ENCODE results near the gene JAKMIP2.
"Not testable (repeated sequence)": the region's sequence is repeated elsewhere in the genome, so short reads cannot be mapped to it uniquely, and the experiment has no call there.

The JAKMIP2 gene

GRCh38 chr5:147645197-147645596 lies 137.3 kb downstream of the JAKMIP2 start:
- no peak overlapping the region for H3K4me3 ChIP-seq (ENCODE audit: low read length)
- no peak for TF ChIP-seq ZNF274 (IDR thresholded peaks at IDR 0.05; ENCODE audit: low read depth, low read length)

GRCh38 chr5:147644460-147644859 lies 138.1 kb downstream of the JAKMIP2 start:
- H3K4me3 ChIP-seq (ENCODE audit: low read length), result no peak overlapping the region
- TF ChIP-seq ZNF274 (IDR thresholded peaks at IDR 0.05; ENCODE audit: low read depth, low read length), result no peak

- no peak for TF ChIP-seq ZNF274 (IDR thresholded peaks at IDR 0.05; ENCODE audit: low read depth, low read length)
- H3K4me3 ChIP-seq (ENCODE audit: low read length), result no peak overlapping the region
Observed at GRCh38 chr5:147643142-147643541, 139.4 kb downstream of the JAKMIP2 start.

- no peak overlapping the region for H3K4me3 ChIP-seq (ENCODE audit: low read length)
- TF ChIP-seq ZNF274 (IDR thresholded peaks at IDR 0.05; ENCODE audit: low read depth, low read length), result no peak
Observed at GRCh38 chr5:147642666-147643065, 139.9 kb downstream of the JAKMIP2 start.

- no peak overlapping the region for H3K4me3 ChIP-seq (ENCODE audit: low read length)
- no peak for TF ChIP-seq ZNF274 (IDR thresholded peaks at IDR 0.05; ENCODE audit: low read depth, low read length)
Observed at GRCh38 chr5:147639321-147639720, 143.2 kb downstream of the JAKMIP2 start.

GRCh38 chr5:147636729-147636984 lies 145.9 kb downstream of the JAKMIP2 start:
- H3K4me3 ChIP-seq (ENCODE audit: low read length), result no peak overlapping the region
- TF ChIP-seq ZNF274 (IDR thresholded peaks at IDR 0.05; ENCODE audit: low read depth, low read length), result no peak

- TF ChIP-seq ZNF274 (IDR thresholded peaks at IDR 0.05; ENCODE audit: low read depth, low read length), result no peak
- H3K4me3 ChIP-seq (ENCODE audit: low read length), result no peak overlapping the region
Observed at GRCh38 chr5:147635882-147636728, 146.4 kb downstream of the JAKMIP2 start.

GRCh38 chr5:147635439-147635838 lies 147.1 kb downstream of the JAKMIP2 start:
- not testable (repeated sequence) for H3K4me3 ChIP-seq (ENCODE audit: low read length)

GRCh38 chr5:147633173-147633572 lies 149.4 kb downstream of the JAKMIP2 start:
- no peak for TF ChIP-seq ZNF274 (IDR thresholded peaks at IDR 0.05; ENCODE audit: low read depth, low read length)

GRCh38 chr5:147631428-147632003 lies 151.0 kb downstream of the JAKMIP2 start:
- no peak for TF ChIP-seq ZNF274 (IDR thresholded peaks at IDR 0.05; ENCODE audit: low read depth, low read length)
- no peak overlapping the region for H3K4me3 ChIP-seq (ENCODE audit: low read length)

More at GRCh38 chr5:147633173-147633572, 149.4 kb downstream of the JAKMIP2 start:
- no peak overlapping the region for H3K4me3 ChIP-seq (ENCODE audit: low read length)

- no peak for TF ChIP-seq ZNF274 (IDR thresholded peaks at IDR 0.05; ENCODE audit: low read depth, low read length)
Observed at GRCh38 chr5:147629196-147629595, 153.3 kb downstream of the JAKMIP2 start.

GRCh38 chr5:147628058-147628895 lies 154.3 kb downstream of the JAKMIP2 start:
- no peak overlapping the region for H3K4me3 ChIP-seq (ENCODE audit: low read length)
- TF ChIP-seq ZNF274 (IDR thresholded peaks at IDR 0.05; ENCODE audit: low read depth, low read length), result no peak

More at GRCh38 chr5:147629196-147629595, 153.3 kb downstream of the JAKMIP2 start:
- H3K4me3 ChIP-seq (ENCODE audit: low read length), result no peak overlapping the region

- H3K4me3 ChIP-seq (ENCODE audit: low read length), result no peak overlapping the region
- TF ChIP-seq ZNF274 (IDR thresholded peaks at IDR 0.05; ENCODE audit: low read depth, low read length), result no peak
Observed at GRCh38 chr5:147626464-147626863, 156.1 kb downstream of the JAKMIP2 start.

- H3K4me3 ChIP-seq (ENCODE audit: low read length), result no peak overlapping the region
- TF ChIP-seq ZNF274 (IDR thresholded peaks at IDR 0.05; ENCODE audit: low read depth, low read length), result no peak
Observed at GRCh38 chr5:147621016-147621415, 161.5 kb downstream of the JAKMIP2 start.
